Measurements from ENCODE around the gene ANGEL2.

GRCh38 chr1:212987702-212988322 is 27.9 kb downstream of the ANGEL2 start:
- TF ChIP-seq LEF1 (IDR thresholded peaks at IDR 0.05; ENCODE audit: borderline replicate concordance) (no peak), FOXK2 (IDR thresholded peaks at IDR 0.05) (no peak), FOXA1 (IDR thresholded peaks at IDR 0.05) (no peak), TARDBP (IDR thresholded peaks at IDR 0.05) (no peak), SP1 (IDR thresholded peaks at IDR 0.05) (no peak), ZNF384 (IDR thresholded peaks at IDR 0.05) (no peak), FOXM1 (IDR thresholded peaks at IDR 0.05; ENCODE audit: borderline replicate concordance) (no peak), NFRKB (IDR thresholded peaks at IDR 0.05) (no peak), SUZ12 (IDR thresholded peaks at IDR 0.05) (no peak)

All from HEK293T (cell line).